Mucosa of stomach (tissue), 1 donor: ENCODE data around the gene WDR74.
A peak's percentile ranks its signal among the peaks of the same experiment; 100 is the strongest.
"Not testable (repeated sequence)": the region's sequence is repeated elsewhere in the genome, so short reads cannot be mapped to it uniquely, and the experiment has no call there.

Source experiments
- H3K27me3 ChIP-seq: one replicate; pipeline ENCODE4 v1.7.0; 2013; ENCODE audit warnings: mild to moderate bottlenecking, low read length; ENCODE audit not compliant: control insufficient read depth, insufficient read depth
- H3K36me3 ChIP-seq: one replicate; pipeline ENCODE4 v1.7.0; 2013; ENCODE audit warnings: low read length; ENCODE audit not compliant: control insufficient read depth, insufficient read depth
- H3K4me1 ChIP-seq: one replicate; pipeline ENCODE4 v1.7.0; 2013; ENCODE audit warnings: mild to moderate bottlenecking, low read length; ENCODE audit not compliant: control insufficient read depth, insufficient read depth
- H3K4me3 ChIP-seq: one replicate; pipeline ENCODE4 v1.7.0; 2013; ENCODE audit warnings: low read length
- H3K9ac ChIP-seq: one replicate; pipeline ENCODE4 v1.7.0; 2013; ENCODE audit warnings: mild to moderate bottlenecking, low read length, moderate library complexity
- H3K9me3 ChIP-seq: one replicate; pipeline ENCODE4 v1.7.0; 2013; ENCODE audit warnings: mild to moderate bottlenecking, low read length, moderate library complexity; ENCODE audit not compliant: control insufficient read depth
- donor health status: Pancreatic carcinoma.

Gene WDR74

GRCh38 chr11:62844154-62844553, 4.8 kb upstream of the WDR74 start:
- Histone ChIP-seq H3K27me3 (no peaks in the 10 kb centered on the region), H3K36me3 (no peaks in the 10 kb centered on the region), H3K9me3 (no peaks in the 10 kb centered on the region), H3K4me3 (no peak overlapping the region), H3K4me1 (peaks cover 10% of the 10 kb centered on the region), H3K9ac (no peak overlapping the region)

- H3K27me3 ChIP-seq: no peaks in the 10 kb centered on the region
Observed at GRCh38 chr11:62843466-62843865, 4.1 kb upstream of the WDR74 start.

GRCh38 chr11:62842891-62843290, 3.5 kb upstream of the WDR74 start:
- not testable (repeated sequence) for H3K9me3 ChIP-seq, H3K27me3 ChIP-seq, H3K36me3 ChIP-seq, H3K4me3 ChIP-seq
- Histone ChIP-seq H3K4me1 (peaks cover 15% of the 10 kb centered on the region), H3K9ac (peak overlapping the region; percentile 89)

More at GRCh38 chr11:62843466-62843865, 4.1 kb upstream of the WDR74 start:
- H3K9ac ChIP-seq: no peak overlapping the region
- H3K4me3 ChIP-seq: no peak overlapping the region
- H3K9me3 ChIP-seq: no peaks in the 10 kb centered on the region
- no peaks in the 10 kb centered on the region for H3K36me3 ChIP-seq
- peaks cover 15% of the 10 kb centered on the region for H3K4me1 ChIP-seq

- Histone ChIP-seq H3K9ac (peak overlapping the region; percentile 89), H3K36me3 (no peaks in the 10 kb centered on the region), H3K27me3 (no peaks in the 10 kb centered on the region), H3K4me1 (peaks cover 15% of the 10 kb centered on the region), H3K4me3 (peak overlapping the region; percentile 66), H3K9me3 (no peaks in the 10 kb centered on the region)
Observed at GRCh38 chr11:62842171-62842741, 2.9 kb upstream of the WDR74 start.

- no peaks in the 10 kb centered on the region for H3K9me3 ChIP-seq
- H3K4me3 ChIP-seq: peak overlapping the region; percentile 66
- peak overlapping the region; percentile 94 for H3K9ac ChIP-seq
- no peaks in the 10 kb centered on the region for H3K36me3 ChIP-seq
- peaks cover 15% of the 10 kb centered on the region for H3K4me1 ChIP-seq
- H3K27me3 ChIP-seq: no peaks in the 10 kb centered on the region
Observed at GRCh38 chr11:62841361-62842170, 2.2 kb upstream of the WDR74 start.

GRCh38 chr11:62840721-62841360, 1.5 kb upstream of the WDR74 start:
- Histone ChIP-seq H3K4me1 (peaks cover 15% of the 10 kb centered on the region), H3K4me3 (peak overlapping the region; percentile 53), H3K9ac (peak overlapping the region; percentile 94)
- not testable (repeated sequence) for H3K36me3 ChIP-seq, H3K9me3 ChIP-seq, H3K27me3 ChIP-seq

GRCh38 chr11:62835336-62835735, 4.1 kb downstream of the WDR74 start:
- Histone ChIP-seq H3K4me3 (no peak overlapping the region), H3K4me1 (peaks cover 14% of the 10 kb centered on the region), H3K9ac (no peak overlapping the region), H3K27me3 (no peaks in the 10 kb centered on the region), H3K9me3 (no peaks in the 10 kb centered on the region), H3K36me3 (no peaks in the 10 kb centered on the region)

- no peaks in the 10 kb centered on the region for H3K27me3 ChIP-seq
- peak within 1 kb of the TSS; percentile 92 for H3K4me3 ChIP-seq
- H3K9me3 ChIP-seq: no peaks in the 10 kb centered on the region
- H3K9ac ChIP-seq: peak within 1 kb of the TSS; percentile 94
- no peaks in the 10 kb centered on the region for H3K36me3 ChIP-seq
- H3K4me1 ChIP-seq: peaks cover 10% of the 10 kb centered on the region
Observed at GRCh38 chr11:62832336-62833234, 6.8 kb downstream of the WDR74 start, which contains the start of gene TEX54. TSS of gene TEX54 (minus strand) at chr11:62832841.

- Histone ChIP-seq H3K9ac (peak within 1 kb of the TSS; percentile 94), H3K27me3 (no peaks in the 10 kb centered on the region), H3K36me3 (no peaks in the 10 kb centered on the region), H3K4me3 (peak within 1 kb of the TSS; percentile 92), H3K4me1 (peaks cover 10% of the 10 kb centered on the region), H3K9me3 (no peaks in the 10 kb centered on the region)
Observed at GRCh38 chr11:62831520-62832335, 7.7 kb downstream of the WDR74 start, which contains the start of gene STX5. TSS of gene STX5 (minus strand) at chr11:62832051. CDS start at chr11:62831243, 808 bp downstream.

- Histone ChIP-seq H3K9ac (peak overlapping the region; percentile 94), H3K9me3 (no peaks in the 10 kb centered on the region), H3K4me3 (peak overlapping the region; percentile 92), H3K27me3 (no peaks in the 10 kb centered on the region), H3K36me3 (no peaks in the 10 kb centered on the region), H3K4me1 (peaks cover 10% of the 10 kb centered on the region)
Observed at GRCh38 chr11:62830904-62831519, 8.4 kb downstream of the WDR74 start.
